Fibroblast of lung (primary cell): Measurements from ENCODE around the gene TMEM266. TPM values are rescaled to one million over a fixed set of nuclear protein-coding genes. Genes with fewer than 3 reads are reported as not detected.

Source experiments
- DNase-seq, 2 donors: peaks; one replicate each; pipeline versions ENCODE4 v3.0.0 to v3.0.0-alpha.2; 2010; ENCODE audit warnings: low read depth in 2 of 2
- H2AFZ ChIP-seq: 2 replicates; pipeline ENCODE4 v1.5.1; 2012; ENCODE audit warnings: low read length, control low read depth, inconsistent platforms
- H3K27ac ChIP-seq: 2 replicates; pipeline ENCODE4 v1.5.1; 2011; ENCODE audit warnings: low read length, control low read depth; ENCODE audit not compliant: insufficient read depth
- H3K27me3 ChIP-seq: 2 replicates; pipeline ENCODE4 v1.5.1; 2011; ENCODE audit warnings: mild to moderate bottlenecking, low read length; ENCODE audit not compliant: control insufficient read depth, insufficient read depth
- H3K36me3 ChIP-seq: 2 replicates; pipeline ENCODE4 v1.5.1; 2011; ENCODE audit warnings: low read length; ENCODE audit not compliant: control insufficient read depth, insufficient read depth
- H3K4me1 ChIP-seq: 2 replicates; pipeline ENCODE4 v1.5.1; 2011; ENCODE audit warnings: low read length; ENCODE audit not compliant: control insufficient read depth, insufficient read depth; ENCODE audit errors: extremely low read depth
- H3K4me2 ChIP-seq: 2 replicates; pipeline ENCODE4 v1.5.1; 2011; ENCODE audit warnings: low read length, control low read depth; ENCODE audit not compliant: insufficient read depth; ENCODE audit errors: extremely low read depth
- H3K4me3 ChIP-seq, 4 experiments: fragments of 200-600 bp in 1 of 4; sonication (generic) in 1 of 4; replicated peaks in 1 of 4; 2 replicates each; pipeline ENCODE4 v1.5.1; 2011 to 2016; ENCODE audit warnings: low read length in 4 of 4, low read depth in 3 of 4, mild to moderate bottlenecking in 3 of 4, control low read depth in 2 of 4, inconsistent platforms in 1 of 4, mixed read lengths in 1 of 4; ENCODE audit not compliant: insufficient read depth in 1 of 4; ENCODE audit errors: control extremely low read depth in 1 of 4
- H3K79me2 ChIP-seq: 2 replicates; pipeline ENCODE4 v1.5.1; 2012; ENCODE audit warnings: mild to moderate bottlenecking, low read length, inconsistent platforms; ENCODE audit not compliant: control insufficient read depth, insufficient read depth
- H3K9ac ChIP-seq: 2 replicates; pipeline ENCODE4 v1.5.1; 2011; ENCODE audit warnings: mild to moderate bottlenecking, low read length, control low read depth; ENCODE audit not compliant: insufficient read depth
- H3K9me3 ChIP-seq: 2 replicates; pipeline ENCODE4 v1.5.1; 2012; ENCODE audit warnings: low read depth, low read length; ENCODE audit not compliant: control insufficient read depth, insufficient read depth
- H4K20me1 ChIP-seq: 2 replicates; pipeline ENCODE4 v1.5.1; 2011; ENCODE audit warnings: low read length; ENCODE audit not compliant: control insufficient read depth, insufficient read depth; ENCODE audit errors: extremely low read depth
- EZH2 ChIP-seq: IDR thresholded peaks from 2 replicates; pipeline ENCODE4 v1.5.1; 2012; ENCODE audit warnings: low read length, control low read depth, mild to moderate bottlenecking; ENCODE audit errors: missing control alignments
- polyA plus RNA-seq, 2 donors: library from polyadenylated mRNA; depleted of rRNA in 1 of 2; stranded (reverse) in 1 of 2; unstranded in 1 of 2; fragments of >200 nt; gene quantifications; 2 replicates each; pipeline ENCODE4 v1.2.1, GENCODE V29; 2011 to 2012; ENCODE audit warnings: missing spikeins in 1 of 2
- total RNA-seq: library from RNA; depleted of rRNA; stranded (reverse); fragments of >200 nt; gene quantifications from 2 replicates; pipeline ENCODE4 v1.2.1, GENCODE V29; 2014
- TF ChIP-seq, protein P1 (sequence below), 2 donors: IDR thresholded peaks in 1 of 2; conservative IDR thresholded peaks in 1 of 2; 1 replicate in 1 of 2; 2 replicates in 1 of 2; pipeline ENCODE4 v1.5.1; 2011 to 2012; ENCODE audit warnings: low read length in 2 of 2, control low read depth in 1 of 2, inconsistent platforms in 1 of 2, low read depth in 1 of 2, mild to moderate bottlenecking in 1 of 2

Gene TMEM266
- total and polyA plus RNA-seq, 2 donors (not counting 1 experiment from before 2014, with no cell fraction given) = 0.09 to 0.33 TPM

DNA sequence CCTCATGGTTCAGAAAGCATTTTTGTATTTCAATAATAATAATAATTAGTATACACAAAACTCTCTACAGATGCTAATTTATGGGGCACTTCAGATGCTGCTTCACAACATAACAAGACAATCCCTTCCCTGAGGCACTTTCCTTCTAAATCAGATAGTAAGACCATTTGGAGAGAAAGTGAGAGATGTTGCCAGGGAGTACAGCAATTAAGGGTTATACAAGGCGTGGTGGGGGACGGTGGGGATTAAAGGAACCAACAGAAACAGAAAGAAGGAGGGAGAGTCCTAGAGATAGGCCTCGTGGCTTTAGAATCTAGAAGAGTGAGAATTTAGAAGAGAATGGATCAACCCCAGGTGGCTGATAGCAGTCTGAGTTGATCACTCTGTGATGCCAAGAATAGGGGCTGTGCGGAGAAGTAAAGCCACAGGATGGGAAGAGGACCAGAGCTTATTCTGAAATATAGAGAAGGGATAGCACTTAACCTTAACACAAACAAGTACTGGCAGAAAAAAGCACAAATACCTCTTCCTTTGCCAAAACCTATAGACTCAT is 174.6 kb downstream of the TMEM266 start:
- Histone ChIP-seq H3K4me2 (no peak overlapping the region), H3K27ac (no peak overlapping the region), H3K9me3 (no peaks in the 10 kb centered on the region), H2AFZ (no peak overlapping the region), H4K20me1 (no peaks in the 10 kb centered on the region), H3K36me3 (peaks cover 2% of the 10 kb centered on the region), H3K9ac (no peak overlapping the region), H3K79me2 (no peaks in the 10 kb centered on the region), H3K27me3 (no peaks in the 10 kb centered on the region), H3K4me3 (no peak overlapping the region), H3K4me1 (no peaks in the 10 kb centered on the region)
- TF ChIP-seq EZH2 = no peak
- TF ChIP-seq, protein P1, sequence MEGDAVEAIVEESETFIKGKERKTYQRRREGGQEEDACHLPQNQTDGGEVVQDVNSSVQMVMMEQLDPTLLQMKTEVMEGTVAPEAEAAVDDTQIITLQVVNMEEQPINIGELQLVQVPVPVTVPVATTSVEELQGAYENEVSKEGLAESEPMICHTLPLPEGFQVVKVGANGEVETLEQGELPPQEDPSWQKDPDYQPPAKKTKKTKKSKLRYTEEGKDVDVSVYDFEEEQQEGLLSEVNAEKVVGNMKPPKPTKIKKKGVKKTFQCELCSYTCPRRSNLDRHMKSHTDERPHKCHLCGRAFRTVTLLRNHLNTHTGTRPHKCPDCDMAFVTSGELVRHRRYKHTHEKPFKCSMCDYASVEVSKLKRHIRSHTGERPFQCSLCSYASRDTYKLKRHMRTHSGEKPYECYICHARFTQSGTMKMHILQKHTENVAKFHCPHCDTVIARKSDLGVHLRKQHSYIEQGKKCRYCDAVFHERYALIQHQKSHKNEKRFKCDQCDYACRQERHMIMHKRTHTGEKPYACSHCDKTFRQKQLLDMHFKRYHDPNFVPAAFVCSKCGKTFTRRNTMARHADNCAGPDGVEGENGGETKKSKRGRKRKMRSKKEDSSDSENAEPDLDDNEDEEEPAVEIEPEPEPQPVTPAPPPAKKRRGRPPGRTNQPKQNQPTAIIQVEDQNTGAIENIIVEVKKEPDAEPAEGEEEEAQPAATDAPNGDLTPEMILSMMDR (conservative IDR thresholded peaks at IDR 0.05 in 1 of 2, IDR thresholded peaks at IDR 0.05 in 1 of 2; ENCODE audit: low read depth in 1 of 2, low read length in 2 of 2) = no peak
- DNase-seq = no peak

- H3K9me3 ChIP-seq = no peaks in the 10 kb centered on the region
- peaks cover 2% of the 10 kb centered on the region for H3K36me3 ChIP-seq
- no peaks in the 10 kb centered on the region for H3K79me2 ChIP-seq
- H3K9ac ChIP-seq = no peak overlapping the region
- no peak overlapping the region for H3K4me3 ChIP-seq
- no peaks in the 10 kb centered on the region for H3K27me3 ChIP-seq
- no peaks in the 10 kb centered on the region for H3K4me1 ChIP-seq
- no peak overlapping the region for H3K27ac ChIP-seq
- H3K4me2 ChIP-seq = no peak overlapping the region
- no peak for TF ChIP-seq EZH2
- TF ChIP-seq, protein P1 (conservative IDR thresholded peaks at IDR 0.05 in 1 of 2, IDR thresholded peaks at IDR 0.05 in 1 of 2; ENCODE audit: low read depth in 1 of 2, low read length in 2 of 2) = peak; percentile 35 to 49
- H4K20me1 ChIP-seq = no peaks in the 10 kb centered on the region
- peak; percentile 37 to 60 for DNase-seq
- no peak overlapping the region for H2AFZ ChIP-seq
These were observed 175.5 kb downstream of the TMEM266 start for GRCh38 chr15:76235186-76235826.

GRCh38 chr15:76236350-76236749 is 176.6 kb downstream of the TMEM266 start:
- no peaks in the 10 kb centered on the region for H3K27me3 ChIP-seq
- no peaks in the 10 kb centered on the region for H3K36me3 ChIP-seq
- no peak overlapping the region for H2AFZ ChIP-seq
- H3K79me2 ChIP-seq = no peaks in the 10 kb centered on the region
- H3K4me3 ChIP-seq = no peak overlapping the region
- DNase-seq = no peak
- H3K27ac ChIP-seq = no peak overlapping the region
- H3K4me2 ChIP-seq = no peak overlapping the region
- no peak for TF ChIP-seq EZH2
- TF ChIP-seq, protein P1 (conservative IDR thresholded peaks at IDR 0.05 in 1 of 2, IDR thresholded peaks at IDR 0.05 in 1 of 2; ENCODE audit: low read depth in 1 of 2, low read length in 2 of 2) = no peak
- no peaks in the 10 kb centered on the region for H3K9me3 ChIP-seq
- no peaks in the 10 kb centered on the region for H4K20me1 ChIP-seq
- no peak overlapping the region for H3K9ac ChIP-seq
- H3K4me1 ChIP-seq = no peaks in the 10 kb centered on the region
